Upper lobe of left lung (tissue), 6 donors: ENCODE measurements around the gene RIMS1. TPM values are rescaled to one million over a fixed set of nuclear protein-coding genes. Genes with fewer than 3 reads are reported as not detected.

Experiments used
- ATAC-seq, 2 donors: fragments of 200-7000 bp; cut with Tn5 transposase; one replicate each; pipeline ENCODE4 v1.9.1; 2022; ENCODE audit warnings: mild to moderate bottlenecking in 2 of 2, moderate library complexity in 2 of 2; ENCODE audit not compliant: low FRiP score in 2 of 2
- DNase-seq, 2 donors: peaks; one replicate each; pipeline ENCODE4 v3.0.0-alpha.2; 2019 to 2020
- H3K27ac ChIP-seq, 4 donors: fragments of 200-600 bp; sonication (generic); one replicate each; pipeline ENCODE4 v1.5.1; 2016 to 2019
- H3K27me3 ChIP-seq, 4 donors: fragments of 200-600 bp; sonication (generic); one replicate each; pipeline ENCODE4 v1.5.1; 2017 to 2019
- H3K36me3 ChIP-seq, 4 donors: fragments of 200-600 bp; sonication (generic); one replicate each; pipeline ENCODE4 v1.5.1; 2016 to 2019
- H3K4me1 ChIP-seq, 4 donors: fragments of 200-600 bp; sonication (generic); one replicate each; pipeline ENCODE4 v1.5.1; 2018 to 2019
- H3K4me3 ChIP-seq, 4 donors: fragments of 200-600 bp; sonication (generic); one replicate each; pipeline ENCODE4 v1.5.1; 2017 to 2019; ENCODE audit warnings: mild to moderate bottlenecking in 2 of 4, moderate library complexity in 1 of 4
- H3K9me3 ChIP-seq, 4 donors: fragments of 200-600 bp; sonication (generic); one replicate each; pipeline ENCODE4 v1.5.1; 2018 to 2019
- EP300 ChIP-seq, 4 donors: sonication (generic); formaldehyde crosslinking; IDR thresholded peaks; one replicate each; pipeline ENCODE4 v1.5.1; 2017; ENCODE audit warnings: antibody characterized with exemption in 4 of 4, control low read depth in 2 of 4
- POLR2A ChIP-seq, 4 donors: fragments of 450-650 bp; IDR thresholded peaks; one replicate each; pipeline ENCODE4 v1.5.1; 2016 to 2017; ENCODE audit warnings: antibody characterized with exemption in 4 of 4, mild to moderate bottlenecking in 2 of 4
- POLR2AphosphoS5 ChIP-seq, 2 donors: sonication (generic); formaldehyde crosslinking; IDR thresholded peaks; one replicate each; pipeline ENCODE4 v1.5.1; 2017; ENCODE audit warnings: antibody characterized with exemption in 2 of 2
- WGBS, 2 donors: methylation state at CpG; one replicate each; pipeline ENCODE4 v1.1.5; 2017 to 2018; 5-methylcytosine and 5-hydroxymethylcytosine counted together
- total RNA-seq, 6 donors: library from RNA; depleted of rRNA in 4 of 6; stranded (reverse); fragments of >200 nt in 4 of 6; gene quantifications; one replicate each; pipeline versions ENCODE4 v1.1.0 to v1.2.1, GENCODE V29; 2016 to 2021
- TF ChIP-seq, protein P1 (sequence below), 6 experiments: fragments of 450-650 bp in 4 of 6; fragments of 200-600 bp in 2 of 6; sonication (generic) in 2 of 6; IDR thresholded peaks; one replicate each; pipeline ENCODE4 v1.5.1; 2016 to 2019; ENCODE audit warnings: antibody characterized with exemption in 6 of 6
- donor health status: DM: no; HTN: no; CAD: no; lungs with moderate emphysema.
- donor health status: DM: no; HTN: yes; CAD: no; lungs with severe emphysema.

The RIMS1 gene
- total RNA-seq, 6 donors from 2014 or later: 1.0 to 4.1 (median 2.7) TPM

- ATAC-seq: no peak
- Histone ChIP-seq H3K27me3 (no peaks in the 10 kb centered on the region), H3K4me1 (no peaks in the 10 kb centered on the region), H3K36me3 (no peaks in the 10 kb centered on the region), H3K4me3 (no peak overlapping the region), H3K9me3 (no peaks in the 10 kb centered on the region), H3K27ac (no peak overlapping the region)
- WGBS, 2 donors: 86 to 93% methylated on average over 4 of the region's 4 CpGs
- DNase-seq: no peak
- TF ChIP-seq EP300 (IDR thresholded peaks at IDR 0.05) (no peak), POLR2AphosphoS5 (IDR thresholded peaks at IDR 0.05) (no peak), POLR2A (IDR thresholded peaks at IDR 0.05) (no peak)
- TF ChIP-seq, protein P1, sequence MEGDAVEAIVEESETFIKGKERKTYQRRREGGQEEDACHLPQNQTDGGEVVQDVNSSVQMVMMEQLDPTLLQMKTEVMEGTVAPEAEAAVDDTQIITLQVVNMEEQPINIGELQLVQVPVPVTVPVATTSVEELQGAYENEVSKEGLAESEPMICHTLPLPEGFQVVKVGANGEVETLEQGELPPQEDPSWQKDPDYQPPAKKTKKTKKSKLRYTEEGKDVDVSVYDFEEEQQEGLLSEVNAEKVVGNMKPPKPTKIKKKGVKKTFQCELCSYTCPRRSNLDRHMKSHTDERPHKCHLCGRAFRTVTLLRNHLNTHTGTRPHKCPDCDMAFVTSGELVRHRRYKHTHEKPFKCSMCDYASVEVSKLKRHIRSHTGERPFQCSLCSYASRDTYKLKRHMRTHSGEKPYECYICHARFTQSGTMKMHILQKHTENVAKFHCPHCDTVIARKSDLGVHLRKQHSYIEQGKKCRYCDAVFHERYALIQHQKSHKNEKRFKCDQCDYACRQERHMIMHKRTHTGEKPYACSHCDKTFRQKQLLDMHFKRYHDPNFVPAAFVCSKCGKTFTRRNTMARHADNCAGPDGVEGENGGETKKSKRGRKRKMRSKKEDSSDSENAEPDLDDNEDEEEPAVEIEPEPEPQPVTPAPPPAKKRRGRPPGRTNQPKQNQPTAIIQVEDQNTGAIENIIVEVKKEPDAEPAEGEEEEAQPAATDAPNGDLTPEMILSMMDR (IDR thresholded peaks at IDR 0.05): no peak
Measured at GRCh38 chr6:71908162-71908765, 21.9 kb downstream of the RIMS1 start.

GRCh38 chr6:71913444-71914234, 27.3 kb downstream of the RIMS1 start:
- DNase-seq: no peak

GRCh38 chr6:71929047-71929446, 42.7 kb downstream of the RIMS1 start:
- Histone ChIP-seq H3K27ac (no peak overlapping the region), H3K27me3 (no peaks in the 10 kb centered on the region), H3K9me3 (no peaks in the 10 kb centered on the region), H3K36me3 (no peaks in the 10 kb centered on the region), H3K4me3 (no peak overlapping the region), H3K4me1 (no peaks in the 10 kb centered on the region)
- 90 to 92% methylated on average over 1 of the region's 1 CpG for WGBS, 2 donors
- TF ChIP-seq POLR2A (IDR thresholded peaks at IDR 0.05): no peak
- no peak for TF ChIP-seq POLR2AphosphoS5 (IDR thresholded peaks at IDR 0.05)
- TF ChIP-seq, protein P1 (IDR thresholded peaks at IDR 0.05): no peak
- ATAC-seq (no peak), DNase-seq (no peak)

More at GRCh38 chr6:71913444-71914234, 27.3 kb downstream of the RIMS1 start:
- ATAC-seq: peak in 1 of 2 donors; percentile 41
- Histone ChIP-seq H3K4me1 (no peaks in the 10 kb centered on the region), H3K4me3 (no peak overlapping the region), H3K36me3 (no peaks in the 10 kb centered on the region), H3K27me3 (no peaks in the 10 kb centered on the region), H3K27ac (no peak overlapping the region), H3K9me3 (no peaks in the 10 kb centered on the region)
- WGBS, 2 donors: 91 to 94% methylated on average over 1 of the region's 1 CpG
- TF ChIP-seq POLR2AphosphoS5 (IDR thresholded peaks at IDR 0.05) (no peak), POLR2A (IDR thresholded peaks at IDR 0.05) (no peak), EP300 (IDR thresholded peaks at IDR 0.05) (no peak)
- TF ChIP-seq, protein P1 (IDR thresholded peaks at IDR 0.05): no peak

DNA sequence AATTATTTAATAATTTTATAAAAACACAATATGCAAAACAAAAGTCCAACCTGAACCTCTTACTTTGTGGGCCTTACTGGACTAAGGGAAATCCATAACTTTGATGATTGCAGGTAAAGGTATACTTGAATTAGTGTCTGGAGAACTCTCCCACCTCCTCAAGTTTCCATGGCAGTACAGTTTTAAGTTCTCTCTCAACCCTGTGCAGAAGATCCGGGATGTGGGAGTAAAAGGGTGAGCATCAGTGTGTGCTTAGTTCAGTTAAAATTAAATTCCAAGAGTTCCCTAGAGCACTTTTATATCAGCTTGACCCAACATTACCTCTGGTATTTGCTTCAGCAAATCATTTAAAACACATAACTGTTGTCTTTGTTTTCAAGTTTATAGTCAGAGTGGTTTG, 47.5 kb downstream of the RIMS1 start:
- no peaks in the 10 kb centered on the region for H3K36me3 ChIP-seq
- DNase-seq (no peak), ATAC-seq (no peak)
- H3K27me3 ChIP-seq: no peaks in the 10 kb centered on the region
- no peaks in the 10 kb centered on the region for H3K9me3 ChIP-seq
- no peak overlapping the region for H3K27ac ChIP-seq
- TF ChIP-seq POLR2A (IDR thresholded peaks at IDR 0.05) (no peak), EP300 (IDR thresholded peaks at IDR 0.05) (no peak), POLR2AphosphoS5 (IDR thresholded peaks at IDR 0.05) (no peak)
- TF ChIP-seq, protein P1 (IDR thresholded peaks at IDR 0.05): no peak
- WGBS, 2 donors: 74 to 96% methylated on average over 1 of the region's 1 CpG
- H3K4me1 ChIP-seq: no peaks in the 10 kb centered on the region
- H3K4me3 ChIP-seq: no peak overlapping the region
